ENCODE measurements around the gene ARPC5.

The ARPC5 gene

DNA sequence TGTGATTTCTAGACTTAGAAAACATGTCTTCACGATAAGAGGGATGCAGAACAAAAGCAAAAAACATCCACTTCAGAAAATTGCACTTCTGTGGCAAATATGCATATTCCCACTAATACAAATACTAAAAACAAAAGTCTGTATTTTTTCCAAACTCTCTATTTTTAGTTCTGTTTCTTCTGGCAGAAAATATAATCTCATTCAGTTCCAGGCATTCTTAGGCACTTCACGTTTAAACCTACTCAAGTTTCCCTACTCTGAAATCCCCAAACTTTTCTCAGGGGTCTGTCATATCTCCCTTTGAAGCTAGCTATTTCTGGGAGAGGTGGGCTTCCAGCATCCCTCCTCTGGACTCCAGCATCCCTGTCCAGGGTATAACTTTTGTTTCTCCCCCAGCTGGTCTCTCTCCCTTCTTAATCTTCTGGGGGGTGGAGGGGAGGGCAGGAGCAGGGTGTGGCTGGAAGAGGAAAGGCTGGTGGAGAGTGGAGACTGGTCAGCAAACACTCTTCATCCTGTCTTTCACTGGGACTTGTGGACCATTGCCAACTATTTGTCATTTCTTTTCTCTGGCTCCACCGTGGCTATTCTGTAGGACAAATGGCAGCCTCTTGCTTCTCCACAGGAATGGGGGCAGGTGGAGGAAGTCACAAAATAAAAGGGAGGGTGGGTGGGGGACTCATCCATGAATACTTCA, 25.7 kb downstream of the ARPC5 start:
- FAIRE-seq = no peak

GRCh38 chr1:183609313-183609712, 26.3 kb downstream of the ARPC5 start:
- FAIRE-seq = no peak

DNA sequence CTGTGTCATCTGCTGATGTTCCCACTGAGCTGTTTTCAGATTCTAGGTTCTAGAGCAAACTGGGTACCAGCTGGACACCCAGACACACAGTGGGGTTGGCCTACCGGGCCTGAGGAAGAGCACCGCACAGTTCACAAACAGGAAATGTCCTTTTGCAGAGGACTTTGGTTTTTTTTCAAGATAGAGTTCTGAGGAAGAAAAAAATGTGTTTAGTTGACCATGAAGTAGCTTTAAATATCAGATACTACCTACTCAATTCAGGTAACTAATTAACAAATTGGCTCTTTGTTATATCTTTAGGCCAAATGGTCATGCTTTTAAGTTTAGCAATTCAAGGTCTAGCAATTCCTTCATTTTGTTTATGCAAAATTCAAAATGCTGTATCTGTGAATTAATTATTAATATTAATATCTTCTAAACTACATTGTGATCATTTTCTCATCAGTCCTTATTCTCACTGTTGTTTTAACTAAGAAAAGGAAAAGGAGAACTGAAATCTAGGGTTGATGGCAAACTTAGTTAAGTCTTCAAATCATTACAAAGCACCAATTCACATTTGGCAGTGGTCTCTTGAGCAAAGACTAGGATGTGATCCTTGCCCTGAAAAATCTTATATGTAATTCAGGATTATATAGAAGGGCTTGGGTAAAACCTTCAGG, 28.1 kb downstream of the ARPC5 start:
- no peak for FAIRE-seq

GRCh38 chr1:183605904-183606303, 29.7 kb downstream of the ARPC5 start:
- FAIRE-seq = no peak

DNA sequence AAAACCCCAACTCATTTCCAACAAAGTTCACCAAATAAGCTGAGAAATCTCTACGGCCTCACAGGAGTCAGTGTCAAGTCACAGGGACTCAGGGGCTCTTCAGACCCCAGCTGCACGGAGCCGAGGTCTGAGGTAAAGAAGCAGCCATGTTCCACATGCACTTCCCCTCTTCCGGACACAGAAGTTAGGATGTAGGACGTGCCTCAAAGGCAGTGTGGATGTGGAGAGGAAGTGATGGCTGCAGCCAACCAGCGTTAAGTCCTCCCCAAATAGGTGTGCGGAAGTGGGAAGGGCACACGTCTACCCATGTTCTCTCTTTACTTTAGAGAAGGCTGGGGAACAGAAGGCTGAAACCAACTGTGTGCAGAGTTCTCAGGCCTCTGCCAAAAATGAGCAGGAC, 30.8 kb downstream of the ARPC5 start:
- no peak for FAIRE-seq

DNA sequence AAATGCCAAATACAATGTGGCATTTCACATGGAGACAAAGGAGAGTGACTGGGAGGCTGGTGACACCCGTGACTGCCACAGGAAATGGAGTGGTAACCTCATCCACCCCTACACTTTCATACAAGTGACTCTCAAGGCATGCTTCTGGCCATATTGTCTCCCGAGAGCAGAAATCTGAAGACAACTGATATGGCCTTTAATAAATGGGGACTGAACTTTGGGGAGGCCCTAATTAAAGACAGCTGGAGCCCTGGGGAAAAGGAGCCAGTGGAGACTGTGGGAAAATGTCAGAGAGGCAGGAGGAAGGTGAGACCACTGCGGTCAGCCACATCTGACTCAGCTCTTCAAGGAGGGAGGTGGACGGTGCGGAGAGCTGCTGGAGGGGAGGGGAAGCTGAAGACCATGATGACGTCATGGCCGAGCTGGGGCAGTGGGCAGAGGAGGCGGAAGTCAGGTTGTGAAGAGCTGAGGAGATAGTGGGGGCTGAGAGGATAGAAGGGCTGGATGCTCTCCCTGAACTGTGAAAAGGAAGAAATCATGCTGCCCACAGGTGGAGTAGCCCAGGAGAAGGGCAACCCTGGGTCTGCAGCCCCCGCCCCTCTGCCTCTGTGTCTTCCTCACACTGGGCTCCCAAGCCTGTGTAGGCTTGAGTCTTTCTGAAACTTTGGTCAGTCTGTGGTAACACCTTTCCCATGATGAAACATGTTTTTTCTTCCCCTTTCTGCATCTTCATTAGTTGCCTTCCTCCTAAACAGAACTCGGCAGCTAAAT, 31.4 kb downstream of the ARPC5 start:
- no peak for FAIRE-seq

- FAIRE-seq = no peak
These were observed 33.1 kb downstream of the ARPC5 start for GRCh38 chr1:183602510-183602909.

GRCh38 chr1:183600634-183601033, 34.9 kb downstream of the ARPC5 start:
- FAIRE-seq = no peak

- no peak for FAIRE-seq
These were observed 35.4 kb downstream of the ARPC5 start for GRCh38 chr1:183600136-183600535.

DNA sequence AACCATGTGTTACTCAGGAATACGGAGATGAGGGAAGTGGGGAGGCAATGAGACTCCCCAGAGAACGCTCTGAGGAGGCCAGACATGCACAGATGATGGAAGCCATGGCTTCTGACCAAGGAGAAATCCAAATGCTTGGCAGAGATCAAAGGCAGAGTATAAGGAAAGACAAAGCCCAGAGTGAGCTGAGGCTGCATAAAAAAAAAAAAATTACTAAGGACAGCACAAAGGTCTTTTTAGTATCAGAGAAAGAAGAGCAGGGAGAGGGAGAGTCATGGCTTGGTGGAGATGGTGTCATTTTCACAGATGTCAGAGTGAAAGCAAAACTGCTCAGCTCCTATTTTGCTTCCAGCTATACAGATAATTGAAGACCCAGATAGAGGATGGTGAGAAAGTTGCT, 37.2 kb downstream of the ARPC5 start:
- FAIRE-seq = no peak

DNA sequence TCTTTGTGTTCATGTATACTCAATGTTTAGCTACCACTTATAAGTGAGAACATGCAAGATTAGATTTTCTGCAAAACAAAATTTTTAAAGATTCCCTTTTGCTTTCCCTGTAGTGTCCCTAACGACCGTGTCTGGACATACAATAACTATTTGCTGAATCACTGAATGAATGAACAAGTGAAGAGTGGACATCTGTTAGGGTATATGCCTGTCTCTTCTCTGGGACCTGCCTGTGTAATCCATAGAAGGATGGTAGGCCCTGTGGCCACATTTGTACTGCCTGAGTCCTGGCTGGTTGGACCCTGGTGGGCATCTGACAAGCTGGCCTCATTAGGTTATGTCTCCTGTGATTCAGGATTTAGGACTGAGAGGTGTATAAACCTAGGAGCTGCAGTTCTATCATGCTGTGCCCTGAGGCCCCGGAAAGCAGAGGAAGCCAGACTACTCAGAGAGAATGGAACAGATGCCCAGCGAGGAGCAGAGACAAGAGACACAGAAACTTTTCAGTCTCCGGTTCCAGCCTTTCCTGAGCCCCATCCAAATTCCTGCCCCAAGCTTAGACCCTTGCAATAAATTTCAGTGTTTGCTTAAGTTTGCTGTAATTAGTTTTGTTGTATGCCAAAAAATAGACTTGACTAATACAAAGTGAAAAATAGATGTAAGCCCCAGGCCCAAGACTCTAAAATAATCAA, 37.8 kb downstream of the ARPC5 start:
- FAIRE-seq = no peak

GRCh38 chr1:183596500-183596899, 39.1 kb downstream of the ARPC5 start:
- no peak for FAIRE-seq

DNA sequence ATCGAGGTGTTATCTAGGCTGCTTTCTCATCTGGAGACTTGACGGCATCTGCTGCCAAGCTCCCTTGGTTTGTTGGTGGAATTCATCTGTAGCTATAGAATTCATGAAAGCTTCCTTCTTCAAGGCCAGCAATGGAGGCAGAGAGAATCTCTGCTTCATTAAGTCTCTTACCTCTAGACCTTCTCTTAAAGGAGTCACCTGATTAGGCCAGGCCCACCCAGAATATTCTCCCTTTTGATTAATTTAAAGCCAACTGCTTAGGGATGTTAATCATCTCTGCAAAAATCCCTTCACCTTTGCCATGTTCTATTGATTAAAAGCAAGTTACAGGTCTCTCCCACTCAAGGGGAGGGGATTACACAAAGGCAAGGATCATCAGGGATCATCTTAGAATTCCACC, 40.0 kb downstream of the ARPC5 start:
- FAIRE-seq = no peak

GRCh38 chr1:183593356-183593755, 42.2 kb downstream of the ARPC5 start:
- FAIRE-seq = no peak

- FAIRE-seq = no peak
These were observed 42.9 kb downstream of the ARPC5 start for GRCh38 chr1:183592733-183593132.

GRCh38 chr1:183590244-183591191, 45.1 kb downstream of the ARPC5 start, which contains the start of gene NCF2:
Gene NCF2, minus strand, starts transcription at chr1:183590459. Its CDS starts 130 bp downstream, at chr1:183590329.
- FAIRE-seq = no peak

- no peak for FAIRE-seq
These were observed 45.7 kb downstream of the ARPC5 start for GRCh38 chr1:183589874-183590243.

DNA sequence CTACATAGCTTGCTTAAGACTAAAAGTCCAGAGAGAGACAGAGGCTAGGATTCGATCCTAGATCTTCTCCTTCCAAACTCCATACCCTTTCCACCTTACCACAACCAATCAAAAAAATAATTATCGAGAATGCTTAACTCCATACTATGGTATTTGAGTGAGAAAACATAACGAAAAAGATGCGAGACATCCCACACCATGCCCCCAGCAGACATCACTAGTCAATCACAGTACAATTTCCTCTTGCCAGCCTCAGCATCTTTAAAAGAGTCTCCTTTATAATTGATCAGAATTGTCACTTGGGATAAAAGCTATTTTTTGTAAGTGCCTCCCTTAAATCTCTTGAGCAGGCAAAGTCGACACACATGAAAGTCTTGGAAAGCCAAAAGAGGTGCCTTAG, 46.2 kb downstream of the ARPC5 start:
- FAIRE-seq = no peak

DNA sequence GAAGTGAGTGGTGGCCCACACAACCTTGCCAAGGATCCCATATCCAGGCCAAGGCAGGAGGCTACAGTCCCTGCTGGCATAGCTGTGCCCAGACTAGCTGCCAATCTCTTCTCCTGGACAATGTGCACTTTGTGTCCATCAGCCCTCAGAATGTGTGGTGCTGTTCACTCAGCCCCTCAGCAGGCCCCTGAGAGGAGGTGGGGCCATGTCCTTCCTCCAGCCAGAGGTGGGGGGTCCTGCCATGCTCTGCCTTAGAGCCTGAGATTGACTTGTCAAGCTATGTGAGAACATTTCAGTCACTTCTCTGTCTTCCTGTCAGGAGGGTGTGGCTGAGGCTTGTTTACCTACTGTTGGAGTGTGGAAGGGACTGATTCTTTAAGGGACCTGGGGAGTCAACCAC, 46.8 kb downstream of the ARPC5 start:
- no peak for FAIRE-seq

GRCh38 chr1:183586926-183587325, 48.7 kb downstream of the ARPC5 start:
- no peak for FAIRE-seq

DNA sequence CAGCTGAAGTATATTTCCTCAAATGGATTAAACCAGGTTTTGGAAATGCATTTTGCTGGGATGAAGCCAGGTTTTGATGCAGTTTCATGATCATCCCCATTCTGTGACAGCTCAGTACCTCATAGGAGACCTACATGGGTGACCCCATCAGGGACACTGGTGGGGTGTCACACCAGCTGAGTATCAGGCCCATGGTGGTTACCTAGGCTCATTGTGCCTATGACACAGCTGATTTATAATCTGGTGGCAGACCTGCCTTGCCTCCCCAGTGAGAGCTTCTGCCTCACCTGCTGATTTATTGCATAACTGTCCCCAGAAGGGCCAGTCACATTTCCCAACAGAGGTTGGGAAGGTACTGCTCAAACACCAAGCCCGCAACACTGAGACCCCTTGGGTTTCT, 49.1 kb downstream of the ARPC5 start:
- FAIRE-seq = no peak

GRCh38 chr1:183585038-183585437, 50.5 kb downstream of the ARPC5 start:
- FAIRE-seq = no peak

Data from endometrium (tissue), 2 donors.